K562 (cell line): ENCODE data around the gene C1orf105. TPM values are rescaled to one million over a fixed set of nuclear protein-coding genes. Genes with fewer than 3 reads are reported as not detected.

ENCODE experiments used
- CBFB ChIP-seq: sonication (generic); formaldehyde crosslinking; IDR thresholded peaks from 2 replicates; pipeline ENCODE4 v1.4.0; 2020; ENCODE audit warnings: mild to moderate bottlenecking, missing genetic modification reagents
- CHAMP1 ChIP-seq: fragments of 450-650 bp; IDR thresholded peaks from 2 replicates; pipeline ENCODE4 v1.6.1; 2016; ENCODE audit warnings: mild to moderate bottlenecking
- CHD1 ChIP-seq: fragments of 200-600 bp; sonication (generic); IDR thresholded peaks from one replicate; pipeline ENCODE4 v1.6.1; 2012; ENCODE audit warnings: mild to moderate bottlenecking, moderate library complexity, low read length, inconsistent platforms
- DIDO1 ChIP-seq: fragments of 450-650 bp; IDR thresholded peaks from 2 replicates; pipeline ENCODE4 v1.6.1; 2016; ENCODE audit warnings: low read depth, missing biosample characterization, missing genetic modification characterization
- ETV5 ChIP-seq: sonication (generic); formaldehyde crosslinking; IDR thresholded peaks from 2 replicates; pipeline ENCODE4 v1.4.0; 2020; ENCODE audit warnings: low read depth, mild to moderate bottlenecking, missing genetic modification reagents
- FOXA3 ChIP-seq, 2 experiments: fragments of 450-650 bp in 1 of 2; sonication (generic) in 1 of 2; formaldehyde crosslinking; IDR thresholded peaks in 1 of 2; conservative IDR thresholded peaks in 1 of 2; 2 replicates each; pipeline versions ENCODE4 v1.4.0 to v1.8.0; 2020 to 2022; ENCODE audit warnings: mild to moderate bottlenecking in 2 of 2, missing genetic modification reagents in 1 of 2
- GATAD2B ChIP-seq: fragments of 450-650 bp; IDR thresholded peaks from 2 replicates; pipeline ENCODE4 v1.6.1; 2017; ENCODE audit warnings: mild to moderate bottlenecking, borderline replicate concordance
- HINFP ChIP-seq: fragments of 450-650 bp; conservative IDR thresholded peaks from 2 replicates; pipeline ENCODE4 v1.6.1; 2016; ENCODE audit warnings: missing genetic modification characterization, low read depth, mild to moderate bottlenecking, control low read depth, missing compliant biosample characterization
- KLF13 ChIP-seq: fragments of 450-650 bp; IDR thresholded peaks from 2 replicates; pipeline ENCODE4 v1.6.1; 2016; ENCODE audit warnings: missing genetic modification characterization, low read depth, mild to moderate bottlenecking, missing compliant biosample characterization, moderate library complexity, borderline replicate concordance
- LCOR ChIP-seq: sonication (generic); formaldehyde crosslinking; IDR thresholded peaks from 2 replicates; pipeline ENCODE4 v1.8.0; 2022; ENCODE audit warnings: mild to moderate bottlenecking, missing genetic modification reagents
- MAZ ChIP-seq, 2 experiments: fragments of 450-650 bp in 1 of 2; sonication (generic) in 1 of 2; formaldehyde crosslinking; IDR thresholded peaks in 1 of 2; conservative IDR thresholded peaks in 1 of 2; 2 replicates each; pipeline versions ENCODE4 v1.4.0 to v1.5.0; 2020; ENCODE audit warnings: mild to moderate bottlenecking in 1 of 2, missing genetic modification reagents in 1 of 2
- MEIS2 ChIP-seq: fragments of 450-650 bp; IDR thresholded peaks from 2 replicates; pipeline ENCODE4 v1.6.1; 2014; ENCODE audit warnings: mild to moderate bottlenecking; ENCODE audit not compliant: partially characterized antibody
- MYC ChIP-seq, 2 experiments: fragments of 250-450 bp in 1 of 2; sonication (Bioruptor Pico) in 1 of 2; IDR thresholded peaks; 2 replicates each; pipeline versions ENCODE4 v1.5.1 to v1.6.1; 2012 to 2021; ENCODE audit warnings: low read depth in 2 of 2, borderline replicate concordance in 1 of 2, improper control_type of control experiment in 1 of 2, low read length in 1 of 2, mild to moderate bottlenecking in 1 of 2, moderate library complexity in 1 of 2
- NCOR1 ChIP-seq: fragments of 450-650 bp; IDR thresholded peaks from 2 replicates; pipeline ENCODE4 v1.6.1; 2016; ENCODE audit warnings: mild to moderate bottlenecking, moderate library complexity
- NFATC3 ChIP-seq: fragments of 450-650 bp; IDR thresholded peaks from 2 replicates; pipeline ENCODE4 v1.6.1; 2017; ENCODE audit warnings: mild to moderate bottlenecking
- NONO ChIP-seq, 2 experiments: fragments of 200-400 bp in 1 of 2; fragments of 450-650 bp in 1 of 2; formaldehyde crosslinking in 1 of 2; IDR thresholded peaks; 2 replicates each; pipeline ENCODE4 v1.6.1; 2017; ENCODE audit warnings: low read depth in 2 of 2, mild to moderate bottlenecking in 2 of 2, moderate library complexity in 2 of 2, low read length in 1 of 2
- OTX1 ChIP-seq: fragments of 450-650 bp; formaldehyde crosslinking; IDR thresholded peaks from 2 replicates; pipeline ENCODE4 v1.4.0; 2022; ENCODE audit warnings: mild to moderate bottlenecking
- SMC3 ChIP-seq: conservative IDR thresholded peaks from 2 replicates; pipeline ENCODE4 v1.6.1; 2011; ENCODE audit warnings: low read depth, low read length, improper control_type of control experiment; ENCODE audit not compliant: insufficient read depth
- TCF15 ChIP-seq: fragments of 250-450 bp; sonication (Bioruptor Pico); IDR thresholded peaks from 2 replicates; pipeline ENCODE4 v1.8.0; 2022; ENCODE audit warnings: moderate library complexity, mild to moderate bottlenecking, inconsistent platforms
- ZFX ChIP-seq: sonication (generic); formaldehyde crosslinking; IDR thresholded peaks from 2 replicates; pipeline ENCODE4 v1.8.0; 2022; ENCODE audit warnings: mild to moderate bottlenecking, missing genetic modification reagents, moderate library complexity
- ZNF23 ChIP-seq: fragments of 250-450 bp; sonication (Bioruptor Pico); IDR thresholded peaks from 2 replicates; pipeline ENCODE4 v1.4.0; 2020; ENCODE audit warnings: mild to moderate bottlenecking
- ZNF583 ChIP-seq: fragments of 250-450 bp; sonication (Bioruptor Pico); IDR thresholded peaks from 2 replicates; pipeline ENCODE4 v1.4.0; 2020
- ZNF695 ChIP-seq: fragments of 450-650 bp; formaldehyde crosslinking; IDR thresholded peaks from 2 replicates; pipeline ENCODE4 v1.4.0; 2020; ENCODE audit warnings: mild to moderate bottlenecking, moderate library complexity
- polyA plus RNA-seq, 8 experiments: library from polyadenylated mRNA; depleted of rRNA in 4 of 8; stranded (reverse) in 5 of 8; unstranded in 3 of 8; fragments of >200 nt; fragmentation: Nextera tagmentation in 2 of 8; fragmentation: Illumina TruSeq in 1 of 8; extraction: Ambion mirVana in 2 of 8; extraction: Trizol in 1 of 8; gene quantifications; 2 replicates each; pipeline versions ENCODE4 v1.2.1 to v1.2.3, GENCODE V29; 2011 to 2014; ENCODE audit warnings: inconsistent platforms in 1 of 8, missing spikeins in 1 of 8
- total RNA-seq, 7 experiments: library from RNA; depleted of rRNA in 6 of 7; stranded (reverse); fragments of >200 nt in 6 of 7; fragmentation: Illumina TruSeq in 2 of 7; extraction: Trizol in 2 of 7; gene quantifications; 2 replicates each; pipeline versions ENCODE4 v1.2.1 to v1.2.3, GENCODE V29; 2011 to 2021; ENCODE audit warnings: low replicate concordance in 1 of 7

C1orf105 gene
- total and polyA plus RNA-seq, 9 of the 15 experiments (the other 6 are each of a cell fraction or from before 2014, with no cell fraction given) = 0.08 TPM; not detected in 8

- TF ChIP-seq TCF15 (CRISPR knock-in tag) (no peak), LCOR (0 out of 2 replicates have a peak, but pooled peaks have one; percentile 50), DIDO1 (tag) (no peak; the same call in 1 of the 2 replicates), ZFX (CRISPR knock-in tag) (peak; percentile 59), KLF13 (tag) (no peak; the same call in 1 of the 2 replicates), MAZ (CRISPR knock-in tag; conservative IDR thresholded peaks at IDR 0.05 in 1 of 2, IDR thresholded peaks at IDR 0.05 in 1 of 2) (peak in 1 of 2 experiments; percentile 43; a peak in 2 of 4 replicates), ZNF23 (no peak), GATAD2B (no peak), FOXA3 (CRISPR knock-in tag; conservative IDR thresholded peaks at IDR 0.05 in 1 of 2, IDR thresholded peaks at IDR 0.05 in 1 of 2) (no peak), NCOR1 (no peak), NONO (IDR thresholded peaks at IDR 0.05; ENCODE audit: low read depth in 2 of 2, low read length in 1 of 2) (peak in 1 of 2 experiments; percentile 64; a peak in 1 of 4 replicates), CBFB (CRISPR knock-in tag) (peak; percentile 19; the same call in 1 of the 2 replicates), ZNF695 (no peak), MYC (IDR thresholded peaks at IDR 0.05; ENCODE audit: low read depth, low read length) (peak; percentile 62; the same call in 1 of the 2 replicates), MYC (CRISPR knock-in tag; IDR thresholded peaks at IDR 0.05; ENCODE audit: borderline replicate concordance, low read depth) (no peak), CHAMP1 (peak; percentile 74), OTX1 (no peak), NFATC3 (no peak), ZNF583 (CRISPR knock-in tag) (0 out of 2 replicates have a peak, but pooled peaks have one; percentile 9), SMC3 (peak; percentile 91), ETV5 (CRISPR knock-in tag) (peak; percentile 37; the same call in 1 of the 2 replicates), MEIS2 (peak; percentile 3), HINFP (peak; percentile 40; the same call in 1 of the 2 replicates), CHD1 (no peak)
Measured at GRCh38 chr1:172449585-172450523, 29.4 kb downstream of the C1orf105 start (continued).
